ENCODE data around the gene UBE2N.

The UBE2N gene

DNA sequence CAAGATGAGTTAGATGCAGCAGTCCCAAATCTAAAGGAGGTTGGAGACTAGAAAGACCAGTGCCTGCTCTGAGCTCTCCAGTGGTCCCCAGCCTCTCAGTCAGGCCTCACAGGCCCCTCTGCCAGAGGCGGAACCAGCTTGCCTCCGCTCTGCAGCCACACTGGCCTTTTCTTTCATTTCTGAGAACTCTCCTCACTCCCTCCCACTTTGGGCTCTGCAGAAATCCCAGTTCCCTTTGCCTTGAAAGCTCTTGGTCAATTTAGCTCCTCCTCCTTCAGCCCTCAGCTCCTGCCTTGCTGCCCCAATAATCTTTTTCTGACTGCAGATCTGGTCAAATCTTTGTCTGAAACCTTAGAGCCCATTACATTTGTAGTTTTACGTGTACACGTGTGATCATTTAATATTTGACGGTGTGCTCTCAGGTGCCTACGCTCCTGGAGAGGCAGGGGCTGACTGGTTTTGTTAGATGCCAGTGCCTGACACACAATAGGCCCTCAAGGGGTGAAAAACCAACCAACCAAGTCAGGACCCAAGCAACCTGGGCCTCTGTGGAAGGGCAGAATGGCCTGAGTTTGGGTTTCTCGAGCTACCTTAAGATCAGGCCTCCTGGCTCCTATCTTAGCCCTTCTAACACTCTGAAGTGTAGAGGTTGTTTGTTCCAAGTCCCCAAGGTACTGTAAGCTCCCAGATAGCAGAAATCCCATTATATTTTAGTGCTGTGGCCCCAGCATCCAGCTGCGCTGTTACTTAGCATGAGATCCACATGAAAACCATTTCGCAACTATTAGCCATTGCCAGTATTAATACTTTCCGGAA lies 65.1 kb downstream of the UBE2N start:
- Histone ChIP-seq H3K9me3 (replicated peaks; ENCODE audit: low read length) (no peaks in the 10 kb centered on the region), H3K4me3 (ENCODE audit: low read length) (peak overlapping the region; percentile 69), H3K4me2 (ENCODE audit: low read length) (peak overlapping the region; percentile 85), H3K4me1 (ENCODE audit: control insufficient read depth, insufficient read depth, low read length) (peaks cover 20% of the 10 kb centered on the region), H3K27me3 (ENCODE audit: control insufficient read depth, insufficient read depth, low read length) (no peaks in the 10 kb centered on the region), H3K9ac (ENCODE audit: low read depth, low read length) (peak overlapping the region; percentile 61), H3K36me3 (ENCODE audit: insufficient read depth, low read length) (no peaks in the 10 kb centered on the region)

DNA sequence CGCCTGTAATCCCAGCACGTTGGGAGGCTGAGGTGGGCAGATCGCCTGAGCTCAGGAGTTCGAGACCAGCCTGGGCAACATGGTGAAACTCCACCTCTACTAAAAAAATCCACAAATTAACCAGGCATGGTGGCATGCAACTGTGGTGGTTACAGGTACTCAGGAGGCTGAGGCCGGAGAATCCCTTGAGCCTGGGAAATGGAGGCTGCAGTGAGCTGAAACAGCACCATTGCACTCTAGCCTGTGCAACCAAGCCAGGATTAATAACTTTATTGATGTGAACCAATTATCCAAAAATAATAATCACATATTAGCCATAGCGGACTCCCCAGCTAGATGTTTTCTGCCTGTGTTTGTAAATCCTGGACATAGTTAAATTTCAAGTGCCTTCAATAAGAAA lies 65.8 kb downstream of the UBE2N start:
- peaks cover 13% of the 10 kb centered on the region for H3K4me1 ChIP-seq (ENCODE audit: control insufficient read depth, insufficient read depth, low read length)
- H3K27me3 ChIP-seq (ENCODE audit: control insufficient read depth, insufficient read depth, low read length) = no peaks in the 10 kb centered on the region
- H3K4me3 ChIP-seq (ENCODE audit: low read length) = no peak overlapping the region
- peak overlapping the region; percentile 85 for H3K4me2 ChIP-seq (ENCODE audit: low read length)
- no peaks in the 10 kb centered on the region for H3K9me3 ChIP-seq (replicated peaks; ENCODE audit: low read length)
- H3K36me3 ChIP-seq (ENCODE audit: insufficient read depth, low read length) = no peaks in the 10 kb centered on the region
- H3K9ac ChIP-seq (ENCODE audit: low read depth, low read length) = no peak overlapping the region

DNA sequence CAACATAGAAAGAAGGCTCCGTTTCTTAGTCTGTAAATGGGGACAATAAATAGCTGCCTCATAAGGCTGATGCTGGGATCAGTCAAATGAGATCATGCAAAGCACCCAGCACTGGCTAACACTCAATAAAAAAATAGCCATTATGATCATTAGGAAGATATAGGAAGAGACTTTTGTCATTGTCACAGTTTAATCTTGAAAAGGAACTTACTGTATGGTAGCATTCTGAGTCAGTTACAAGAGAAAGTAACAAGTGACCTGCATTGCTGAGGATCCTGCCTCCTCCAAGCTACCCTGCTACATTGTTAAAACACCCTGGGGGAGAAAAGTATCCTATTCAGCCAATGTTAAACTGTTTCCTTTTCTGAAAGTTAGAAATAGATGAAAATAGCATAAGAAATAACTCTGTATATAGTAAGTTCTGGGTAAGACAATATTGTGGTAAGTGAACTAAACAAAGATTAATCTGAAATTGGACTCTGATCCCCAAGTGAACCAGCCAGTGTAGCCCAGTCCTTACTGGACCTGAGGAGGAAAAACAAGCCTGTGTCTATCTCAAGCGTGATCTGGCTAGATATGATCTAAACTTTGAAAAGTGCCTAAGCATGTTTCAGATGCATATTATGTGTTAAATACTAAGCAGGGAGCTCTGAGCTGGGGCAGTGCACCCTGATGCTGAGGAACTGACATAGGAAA lies 67.6 kb downstream of the UBE2N start:
- no peaks in the 10 kb centered on the region for H3K9me3 ChIP-seq (replicated peaks; ENCODE audit: low read length)
- no peak overlapping the region for H3K4me3 ChIP-seq (ENCODE audit: low read length)
- peaks cover 10% of the 10 kb centered on the region for H3K4me1 ChIP-seq (ENCODE audit: control insufficient read depth, insufficient read depth, low read length)
- H3K27me3 ChIP-seq (ENCODE audit: control insufficient read depth, insufficient read depth, low read length) = no peaks in the 10 kb centered on the region
- H3K9ac ChIP-seq (ENCODE audit: low read depth, low read length) = no peak overlapping the region
- H3K4me2 ChIP-seq (ENCODE audit: low read length) = no peak overlapping the region
- no peaks in the 10 kb centered on the region for H3K36me3 ChIP-seq (ENCODE audit: insufficient read depth, low read length)

- H3K4me2 ChIP-seq (ENCODE audit: low read length) = no peak overlapping the region
- no peak overlapping the region for H3K9ac ChIP-seq (ENCODE audit: low read depth, low read length)
- H3K27me3 ChIP-seq (ENCODE audit: control insufficient read depth, insufficient read depth, low read length) = no peaks in the 10 kb centered on the region
- peaks cover 1% of the 10 kb centered on the region for H3K4me1 ChIP-seq (ENCODE audit: control insufficient read depth, insufficient read depth, low read length)
- no peaks in the 10 kb centered on the region for H3K36me3 ChIP-seq (ENCODE audit: insufficient read depth, low read length)
- H3K4me3 ChIP-seq (ENCODE audit: low read length) = no peak overlapping the region
- no peaks in the 10 kb centered on the region for H3K9me3 ChIP-seq (replicated peaks; ENCODE audit: low read length)
These were observed 70.8 kb downstream of the UBE2N start for GRCh38 chr12:93370947-93371346.

DNA sequence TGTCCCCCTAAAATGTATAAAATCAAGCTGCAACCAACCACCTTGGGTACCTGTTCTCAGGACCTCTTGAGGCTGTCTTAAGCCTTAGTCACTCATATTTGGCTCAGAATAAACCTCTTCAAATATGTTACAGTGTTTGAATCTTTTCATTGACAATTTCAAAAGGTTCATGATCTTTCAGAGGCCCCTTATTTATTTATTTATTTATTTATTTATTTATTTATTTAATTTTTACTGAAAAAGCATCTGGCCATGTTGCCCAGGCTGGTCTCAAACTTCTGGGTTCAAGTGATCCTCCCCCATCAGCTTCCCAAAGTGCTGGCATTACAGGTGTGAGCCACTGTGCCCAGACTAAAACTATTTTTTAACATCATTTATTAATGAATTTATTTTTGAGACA lies 72.2 kb downstream of the UBE2N start:
- Histone ChIP-seq H3K9ac (ENCODE audit: low read depth, low read length) (no peak overlapping the region), H3K4me1 (ENCODE audit: control insufficient read depth, insufficient read depth, low read length) (peaks cover 7% of the 10 kb centered on the region), H3K4me3 (ENCODE audit: low read length) (no peak overlapping the region), H3K4me2 (ENCODE audit: low read length) (no peak overlapping the region), H3K27me3 (ENCODE audit: control insufficient read depth, insufficient read depth, low read length) (no peaks in the 10 kb centered on the region), H3K36me3 (ENCODE audit: insufficient read depth, low read length) (no peaks in the 10 kb centered on the region), H3K9me3 (replicated peaks; ENCODE audit: low read length) (no peaks in the 10 kb centered on the region)

- no peaks in the 10 kb centered on the region for H3K27me3 ChIP-seq (ENCODE audit: control insufficient read depth, insufficient read depth, low read length)
- H3K36me3 ChIP-seq (ENCODE audit: insufficient read depth, low read length) = no peaks in the 10 kb centered on the region
- H3K4me2 ChIP-seq (ENCODE audit: low read length) = no peak overlapping the region
- no peaks in the 10 kb centered on the region for H3K9me3 ChIP-seq (replicated peaks; ENCODE audit: low read length)
- no peak overlapping the region for H3K9ac ChIP-seq (ENCODE audit: low read depth, low read length)
- H3K4me1 ChIP-seq (ENCODE audit: control insufficient read depth, insufficient read depth, low read length) = peaks cover 7% of the 10 kb centered on the region
- H3K4me3 ChIP-seq (ENCODE audit: low read length) = no peak overlapping the region
These were observed 73.0 kb downstream of the UBE2N start for GRCh38 chr12:93368766-93369165.

DNA sequence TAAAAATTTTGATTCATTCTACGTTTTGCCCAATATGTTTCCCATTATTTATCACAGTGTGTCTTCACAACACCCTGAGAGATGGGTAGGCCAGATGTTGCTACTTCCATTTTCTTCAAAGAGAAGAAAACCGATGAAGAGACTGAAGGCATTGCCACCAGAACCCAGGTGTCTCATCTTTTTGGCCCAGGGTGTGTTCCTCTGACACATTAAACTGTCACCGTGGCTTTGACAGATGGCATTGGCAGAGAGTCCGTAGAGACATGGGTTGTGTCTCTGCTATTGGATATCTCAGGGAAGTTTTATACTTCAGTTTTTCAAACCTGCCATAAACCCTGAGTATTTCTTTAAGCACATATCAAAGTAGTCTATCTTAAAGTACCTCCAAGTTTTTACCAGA lies 75.3 kb downstream of the UBE2N start:
- no peak overlapping the region for H3K4me3 ChIP-seq (ENCODE audit: low read length)
- no peaks in the 10 kb centered on the region for H3K27me3 ChIP-seq (ENCODE audit: control insufficient read depth, insufficient read depth, low read length)
- H3K9me3 ChIP-seq (replicated peaks; ENCODE audit: low read length) = no peaks in the 10 kb centered on the region
- H3K4me2 ChIP-seq (ENCODE audit: low read length) = no peak overlapping the region
- H3K9ac ChIP-seq (ENCODE audit: low read depth, low read length) = no peak overlapping the region
- H3K4me1 ChIP-seq (ENCODE audit: control insufficient read depth, insufficient read depth, low read length) = peaks cover 10% of the 10 kb centered on the region
- no peaks in the 10 kb centered on the region for H3K36me3 ChIP-seq (ENCODE audit: insufficient read depth, low read length)

GRCh38 chr12:93365616-93366405 lies 75.9 kb downstream of the UBE2N start:
- Histone ChIP-seq H3K27me3 (ENCODE audit: control insufficient read depth, insufficient read depth, low read length) (no peaks in the 10 kb centered on the region), H3K4me2 (ENCODE audit: low read length) (no peak overlapping the region), H3K36me3 (ENCODE audit: insufficient read depth, low read length) (no peaks in the 10 kb centered on the region), H3K9ac (ENCODE audit: low read depth, low read length) (no peak overlapping the region), H3K4me3 (ENCODE audit: low read length) (no peak overlapping the region), H3K9me3 (replicated peaks; ENCODE audit: low read length) (no peaks in the 10 kb centered on the region), H3K4me1 (ENCODE audit: control insufficient read depth, insufficient read depth, low read length) (peaks cover 14% of the 10 kb centered on the region)

DNA sequence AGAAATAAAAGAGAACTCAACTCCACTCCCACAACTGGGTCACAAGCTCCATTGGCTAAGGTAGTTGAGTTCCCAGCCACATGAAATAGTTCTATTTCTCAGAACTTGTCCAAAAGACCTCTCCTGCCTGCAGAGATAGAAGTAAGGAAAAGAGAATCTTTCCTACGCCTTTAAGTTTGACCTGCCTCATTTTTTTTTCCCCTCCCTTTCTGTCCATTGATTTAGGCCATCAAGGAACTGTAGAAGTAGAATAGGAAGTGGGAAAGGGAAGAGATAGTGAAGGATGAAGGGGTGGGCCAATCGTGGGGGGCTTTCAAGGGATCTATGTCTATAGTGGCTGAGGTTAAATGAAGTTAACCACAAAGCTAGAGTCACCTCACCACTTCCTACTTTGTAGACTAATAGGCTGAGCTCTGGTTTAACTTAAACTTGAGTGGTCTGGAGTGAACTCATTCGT lies 77.9 kb downstream of the UBE2N start:
- H3K4me3 ChIP-seq (ENCODE audit: low read length) = no peak overlapping the region
- H3K36me3 ChIP-seq (ENCODE audit: insufficient read depth, low read length) = no peaks in the 10 kb centered on the region
- H3K27me3 ChIP-seq (ENCODE audit: control insufficient read depth, insufficient read depth, low read length) = no peaks in the 10 kb centered on the region
- H3K9me3 ChIP-seq (replicated peaks; ENCODE audit: low read length) = no peaks in the 10 kb centered on the region
- peaks cover 14% of the 10 kb centered on the region for H3K4me1 ChIP-seq (ENCODE audit: control insufficient read depth, insufficient read depth, low read length)
- H3K4me2 ChIP-seq (ENCODE audit: low read length) = no peak overlapping the region
- no peak overlapping the region for H3K9ac ChIP-seq (ENCODE audit: low read depth, low read length)

DNA sequence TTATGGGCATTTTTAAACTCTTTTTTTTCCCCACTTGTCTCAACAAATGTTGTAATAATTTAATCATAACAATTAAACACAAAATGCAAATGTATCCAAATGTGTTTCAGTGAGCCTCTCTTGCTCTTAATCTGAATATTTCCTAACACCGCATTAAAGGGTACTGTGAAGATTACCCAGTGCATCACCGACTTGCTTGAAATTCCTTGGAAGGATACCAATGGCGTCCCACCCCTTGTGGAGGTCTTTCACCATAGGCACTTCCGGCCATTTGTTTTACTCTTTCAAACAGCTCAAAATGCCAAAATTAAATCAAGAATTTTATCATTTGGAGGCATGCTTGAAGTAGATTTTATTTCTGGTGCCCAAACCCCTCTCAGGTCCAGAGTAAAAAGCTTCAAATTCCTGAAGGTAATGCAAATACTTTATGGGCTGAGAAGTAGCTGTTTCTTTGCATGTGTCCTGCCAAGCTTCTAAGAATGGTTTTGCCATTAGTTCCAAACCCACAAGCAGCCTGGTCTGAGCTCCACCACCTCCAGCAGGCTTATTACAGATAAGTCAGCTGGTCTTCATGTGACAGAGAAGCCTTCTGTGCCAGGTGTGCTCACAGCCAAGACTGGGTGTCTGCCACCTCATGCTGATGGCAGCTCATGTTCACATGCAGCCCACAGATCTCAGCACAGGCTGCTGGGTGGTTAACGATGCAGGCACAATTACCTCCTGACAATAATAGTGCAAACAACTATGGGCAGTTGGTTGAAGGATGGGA lies 80.4 kb downstream of the UBE2N start:
- Histone ChIP-seq H3K36me3 (ENCODE audit: insufficient read depth, low read length) (no peaks in the 10 kb centered on the region), H3K9me3 (replicated peaks; ENCODE audit: low read length) (no peaks in the 10 kb centered on the region), H3K4me3 (ENCODE audit: low read length) (no peak overlapping the region), H3K4me2 (ENCODE audit: low read length) (peak overlapping the region; percentile 13), H3K27me3 (ENCODE audit: control insufficient read depth, insufficient read depth, low read length) (no peaks in the 10 kb centered on the region), H3K9ac (ENCODE audit: low read depth, low read length) (no peak overlapping the region), H3K4me1 (ENCODE audit: control insufficient read depth, insufficient read depth, low read length) (peaks cover 14% of the 10 kb centered on the region)

GRCh38 chr12:93360688-93361087 lies 81.1 kb downstream of the UBE2N start:
- no peak overlapping the region for H3K4me2 ChIP-seq (ENCODE audit: low read length)
- no peaks in the 10 kb centered on the region for H3K9me3 ChIP-seq (replicated peaks; ENCODE audit: low read length)
- peaks cover 10% of the 10 kb centered on the region for H3K4me1 ChIP-seq (ENCODE audit: control insufficient read depth, insufficient read depth, low read length)
- H3K36me3 ChIP-seq (ENCODE audit: insufficient read depth, low read length) = no peaks in the 10 kb centered on the region
- no peak overlapping the region for H3K4me3 ChIP-seq (ENCODE audit: low read length)
- H3K9ac ChIP-seq (ENCODE audit: low read depth, low read length) = no peak overlapping the region
- no peaks in the 10 kb centered on the region for H3K27me3 ChIP-seq (ENCODE audit: control insufficient read depth, insufficient read depth, low read length)

Data from skeletal muscle satellite cell (primary cell).